ENCODE results near the gene SELENOF. TPM values are rescaled to one million over a fixed set of nuclear protein-coding genes. Genes with fewer than 3 reads are reported as not detected.

The SELENOF gene
- polyA plus RNA-seq (2012; rRNA removed) = 155 and 188 TPM in 2 replicates
- 258 and 366 TPM in 2 replicates for polyA plus RNA-seq (2012; cell fraction: cytosol; rRNA removed)
- polyA plus RNA-seq (2012; cell fraction: nucleus; rRNA removed) = 25.1 and 54.9 TPM in 2 replicates

GRCh38 chr1:86913896-86914600 is at the start of gene SELENOF:
TSS of gene SELENOF (minus strand) at chr1:86914126. CDS start at chr1:86914111, 15 bp downstream.
- peaks cover 89% of the 10 kb centered on the region for H3K79me2 ChIP-seq (ENCODE audit: insufficient read depth)
- under 1% methylated on average over 41 of the region's 44 CpGs for WGBS (ENCODE audit: low lambda C conversion rate)
- H3K4me3 ChIP-seq (ENCODE audit: low read depth in 2 of 2, low read length in 1 of 2) = peak within 1 kb of the TSS; percentile 97 to 98
- peak; percentile 69; the same call in 1 of the 2 replicates for TF ChIP-seq SIN3A (IDR thresholded peaks at IDR 0.05; ENCODE audit: borderline replicate concordance, low read depth, low read length)
- peak; percentile 97 for TF ChIP-seq POLR2AphosphoS5 (IDR thresholded peaks at IDR 0.05; ENCODE audit: low read depth, low read length)
- TF ChIP-seq SMC3 (IDR thresholded peaks at IDR 0.05; ENCODE audit: low read depth, low read length) = no peak
- TF ChIP-seq CHD2 (IDR thresholded peaks at IDR 0.05; ENCODE audit: low read length, partially characterized antibody) = peak; percentile 11
- peak; percentile 9; the same call in 1 of the 2 replicates for TF ChIP-seq REST (IDR thresholded peaks at IDR 0.05; ENCODE audit: low read depth, low read length)
- 0 out of 2 replicates have a peak, but pooled peaks have one; percentile 41 for TF ChIP-seq ELF1 (IDR thresholded peaks at IDR 0.05)
- TF ChIP-seq TEAD4 (IDR thresholded peaks at IDR 0.05; ENCODE audit: borderline replicate concordance, insufficient read depth) = no peak
- TF ChIP-seq, protein P1, sequence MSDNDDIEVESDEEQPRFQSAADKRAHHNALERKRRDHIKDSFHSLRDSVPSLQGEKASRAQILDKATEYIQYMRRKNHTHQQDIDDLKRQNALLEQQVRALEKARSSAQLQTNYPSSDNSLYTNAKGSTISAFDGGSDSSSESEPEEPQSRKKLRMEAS (IDR thresholded peaks at IDR 0.05; ENCODE audit: low read depth) = peak; percentile 44; the same call in 1 of the 2 replicates
- peak; percentile 96 for TF ChIP-seq TAF1 (IDR thresholded peaks at IDR 0.05; ENCODE audit: borderline replicate concordance, low read depth, low read length)
- TF ChIP-seq YY1 (IDR thresholded peaks at IDR 0.05; ENCODE audit: low read depth) = peak; percentile 94
- peak within 1 kb of the TSS; percentile 91 to 94 for H3K27ac ChIP-seq (ENCODE audit: low read depth in 2 of 2, low read length in 1 of 2)
- peaks cover 0 to 13% of the 10 kb centered on the region in 2 experiments; a peak in 3 of 4 replicates for H3K4me1 ChIP-seq (ENCODE audit: control insufficient read depth in 1 of 2, insufficient read depth in 2 of 2, low read depth in 1 of 2, low read length in 1 of 2)
- H3K36me3 ChIP-seq (replicated peaks in 1 of 2; ENCODE audit: control insufficient read depth in 1 of 2, insufficient read depth in 2 of 2, low read length in 1 of 2) = peaks cover 5 to 7% of the 10 kb centered on the region in 2 experiments
- H3K27me3 ChIP-seq (ENCODE audit: insufficient read depth) = no peaks in the 10 kb centered on the region
- peak within 1 kb of the TSS; percentile 92 for H2AFZ ChIP-seq (ENCODE audit: low read depth)
- H3K9me2 ChIP-seq = no peaks in the 10 kb centered on the region
- DNase-seq = peak; percentile 93
- H3K4me2 ChIP-seq = peak within 1 kb of the TSS; percentile 86
- POLR2A ChIA-PET = interaction anchor here (1.4 to 1.7 kb wide), 2 partner anchors 12 to 210 kb away, joined by 4 read pairs; partner anchors contain the start of gene SH3GLB1
- H3F3A ChIP-seq (replicated peaks; ENCODE audit: insufficient read depth) = peaks cover 4% of the 10 kb centered on the region
- no peaks in the 10 kb centered on the region; the same call in 1 of the 2 replicates for H3K9me3 ChIP-seq
- H3K9ac ChIP-seq = peak within 1 kb of the TSS; percentile 96
- CTCF ChIA-PET = interaction anchor here (1.0 to 2.0 kb wide), 4 partner anchors 9 to 169 kb away, joined by 4 to 8 read pairs (median 4); no protein-coding TSS in a partner anchor
- H4K20me1 ChIP-seq (ENCODE audit: insufficient read depth) = peaks cover 34% of the 10 kb centered on the region

DNA sequence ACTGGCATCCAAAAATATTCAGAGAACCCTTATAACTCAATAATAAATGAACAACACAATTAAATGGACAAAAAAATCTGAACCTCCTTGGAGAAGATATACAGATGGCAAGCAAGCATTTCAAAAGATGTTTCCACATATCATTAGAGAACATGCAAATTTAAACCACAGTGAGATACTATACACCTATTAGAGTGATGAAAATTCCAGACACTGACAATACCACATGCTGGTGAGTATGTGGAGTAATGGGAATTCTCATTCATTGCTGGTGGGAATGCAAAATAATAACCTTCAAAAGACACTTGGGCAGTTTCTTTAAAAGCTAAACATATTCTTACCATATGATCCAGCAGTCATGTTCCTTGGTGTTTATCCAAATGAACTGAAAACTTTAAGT is 46.6 kb upstream of the SELENOF start:
- Histone ChIP-seq H2AFZ (ENCODE audit: low read depth) (no peak overlapping the region), H3K9me2 (no peaks in the 10 kb centered on the region), H3K27ac (ENCODE audit: low read depth in 2 of 2, low read length in 1 of 2) (no peak overlapping the region), H3K4me2 (no peak overlapping the region), H3K9me3 (no peaks in the 10 kb centered on the region), H3K4me1 (ENCODE audit: control insufficient read depth in 1 of 2, insufficient read depth in 2 of 2, low read depth in 1 of 2, low read length in 1 of 2) (no peaks in the 10 kb centered on the region), H3F3A (replicated peaks; ENCODE audit: insufficient read depth) (peaks cover 5% of the 10 kb centered on the region), H3K4me3 (ENCODE audit: low read depth in 2 of 2, low read length in 1 of 2) (no peak overlapping the region), H3K79me2 (ENCODE audit: insufficient read depth) (no peaks in the 10 kb centered on the region), H4K20me1 (ENCODE audit: insufficient read depth) (no peaks in the 10 kb centered on the region), H3K36me3 (replicated peaks in 1 of 2; ENCODE audit: control insufficient read depth in 1 of 2, insufficient read depth in 2 of 2, low read length in 1 of 2) (no peaks in the 10 kb centered on the region), H3K9ac (no peak overlapping the region), H3K27me3 (ENCODE audit: insufficient read depth) (no peaks in the 10 kb centered on the region)
- POLR2A ChIA-PET = no interaction called here
- TF ChIP-seq GABPA (IDR thresholded peaks at IDR 0.05; ENCODE audit: low read depth) (no peak), SMC3 (IDR thresholded peaks at IDR 0.05; ENCODE audit: low read depth, low read length) (no peak), RCOR1 (IDR thresholded peaks at IDR 0.05; ENCODE audit: low read length) (no peak), NFIC (IDR thresholded peaks at IDR 0.05; ENCODE audit: borderline replicate concordance) (no peak), CHD2 (IDR thresholded peaks at IDR 0.05; ENCODE audit: low read length, partially characterized antibody) (no peak), POLR2AphosphoS5 (IDR thresholded peaks at IDR 0.05; ENCODE audit: low read depth, low read length) (no peak), EZH2phosphoT487 (IDR thresholded peaks at IDR 0.05; ENCODE audit: borderline replicate concordance, low read depth) (no peak), TCF12 (IDR thresholded peaks at IDR 0.05) (no peak), NRF1 (IDR thresholded peaks at IDR 0.05; ENCODE audit: low read depth, low read length) (no peak)
- TF ChIP-seq, protein P2, sequence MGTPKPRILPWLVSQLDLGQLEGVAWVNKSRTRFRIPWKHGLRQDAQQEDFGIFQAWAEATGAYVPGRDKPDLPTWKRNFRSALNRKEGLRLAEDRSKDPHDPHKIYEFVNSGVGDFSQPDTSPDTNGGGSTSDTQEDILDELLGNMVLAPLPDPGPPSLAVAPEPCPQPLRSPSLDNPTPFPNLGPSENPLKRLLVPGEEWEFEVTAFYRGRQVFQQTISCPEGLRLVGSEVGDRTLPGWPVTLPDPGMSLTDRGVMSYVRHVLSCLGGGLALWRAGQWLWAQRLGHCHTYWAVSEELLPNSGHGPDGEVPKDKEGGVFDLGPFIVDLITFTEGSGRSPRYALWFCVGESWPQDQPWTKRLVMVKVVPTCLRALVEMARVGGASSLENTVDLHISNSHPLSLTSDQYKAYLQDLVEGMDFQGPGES (IDR thresholded peaks at IDR 0.05; ENCODE audit: low read depth, low read length) = no peak
- TF ChIP-seq, protein P1 (IDR thresholded peaks at IDR 0.05; ENCODE audit: low read depth) = no peak
- TF ChIP-seq, protein P3, sequence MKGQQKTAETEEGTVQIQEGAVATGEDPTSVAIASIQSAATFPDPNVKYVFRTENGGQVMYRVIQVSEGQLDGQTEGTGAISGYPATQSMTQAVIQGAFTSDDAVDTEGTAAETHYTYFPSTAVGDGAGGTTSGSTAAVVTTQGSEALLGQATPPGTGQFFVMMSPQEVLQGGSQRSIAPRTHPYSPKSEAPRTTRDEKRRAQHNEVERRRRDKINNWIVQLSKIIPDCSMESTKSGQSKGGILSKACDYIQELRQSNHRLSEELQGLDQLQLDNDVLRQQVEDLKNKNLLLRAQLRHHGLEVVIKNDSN (IDR thresholded peaks at IDR 0.05; ENCODE audit: borderline replicate concordance, low read depth) = no peak
- no peak for DNase-seq
- CTCF ChIA-PET = interaction anchor here (1.0 to 1.5 kb wide), 2 partner anchors 17 to 127 kb away, joined by 3 to 4 read pairs; no protein-coding TSS in a partner anchor

Data from SK-N-SH (cell line).